ENCODE results near the gene ZNF776.
"Not testable (repeated sequence)": the region's sequence is repeated elsewhere in the genome, so short reads cannot be mapped to it uniquely, and the experiment has no call there.

Gene ZNF776

DNA sequence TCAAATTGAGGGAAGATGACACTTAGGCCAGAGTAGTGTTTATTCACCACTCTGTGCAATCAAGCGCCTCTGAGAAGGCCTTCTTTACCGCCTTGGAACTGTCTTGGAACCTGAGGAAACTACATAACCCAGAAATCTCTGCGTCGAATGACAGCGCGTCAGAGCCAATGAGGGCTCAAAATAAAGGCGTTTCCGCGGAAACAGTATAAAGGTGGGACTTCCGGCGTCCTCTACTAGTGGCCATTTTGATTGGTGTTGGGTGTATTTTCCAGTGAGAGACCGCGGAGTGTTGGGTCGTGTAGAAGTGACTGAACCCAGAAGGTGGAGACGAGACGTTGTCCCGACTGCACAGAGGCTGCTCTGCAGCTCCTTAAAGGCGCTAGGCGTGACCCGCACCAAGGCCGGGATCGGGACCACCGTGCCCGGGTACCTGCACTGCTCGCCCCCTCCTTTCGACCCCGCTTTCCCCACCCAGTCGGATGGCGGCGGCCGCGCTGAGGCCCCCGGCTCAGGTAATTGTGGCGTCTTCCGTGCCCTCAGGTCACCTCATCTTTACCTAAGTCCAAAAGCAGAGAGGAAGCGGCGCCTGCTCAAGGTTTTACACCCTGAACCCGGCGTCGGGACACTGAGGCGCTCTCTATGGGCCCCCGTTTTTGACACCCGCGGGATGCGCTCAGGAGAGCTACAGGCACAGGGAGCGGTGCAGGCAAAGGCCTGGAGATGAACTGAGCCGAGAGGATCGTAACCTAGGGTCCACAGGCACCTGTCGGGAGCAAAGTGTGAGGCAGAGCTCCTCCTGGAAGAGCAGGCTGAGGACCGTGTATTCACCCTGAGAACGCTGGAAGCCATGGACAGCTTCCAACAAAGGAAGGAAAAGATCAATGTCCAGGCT lies at the start of gene ZNF776:
Gene ZNF776 (plus strand): TSS at position 236 of the 892 bp plus-strand sequence. CDS start 244 bp downstream, at position 480.
- peak; percentile 61 for DNase-seq (ENCODE audit: low read depth)

DNA sequence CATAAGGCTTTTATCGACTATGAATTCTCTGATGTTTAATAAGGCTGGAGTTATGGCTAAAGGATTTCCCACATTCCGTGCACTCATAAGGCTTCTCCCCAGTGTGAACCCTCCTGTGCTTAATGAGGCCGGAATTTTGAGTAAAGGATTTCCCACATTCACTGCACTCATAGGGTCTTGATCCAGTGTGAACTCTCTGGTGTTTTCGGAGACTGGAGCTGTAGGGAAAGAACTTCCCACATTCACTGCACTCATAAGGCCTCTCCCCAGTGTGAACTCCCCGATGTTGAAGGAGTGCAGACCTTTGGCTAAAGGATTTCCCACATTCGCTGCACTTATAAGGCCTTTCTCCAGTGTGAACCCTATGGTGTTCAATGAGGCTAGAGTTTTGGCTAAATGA lies 45.0 kb upstream of the ZNF776 start:
- no peak for DNase-seq (ENCODE audit: low read depth)

DNA sequence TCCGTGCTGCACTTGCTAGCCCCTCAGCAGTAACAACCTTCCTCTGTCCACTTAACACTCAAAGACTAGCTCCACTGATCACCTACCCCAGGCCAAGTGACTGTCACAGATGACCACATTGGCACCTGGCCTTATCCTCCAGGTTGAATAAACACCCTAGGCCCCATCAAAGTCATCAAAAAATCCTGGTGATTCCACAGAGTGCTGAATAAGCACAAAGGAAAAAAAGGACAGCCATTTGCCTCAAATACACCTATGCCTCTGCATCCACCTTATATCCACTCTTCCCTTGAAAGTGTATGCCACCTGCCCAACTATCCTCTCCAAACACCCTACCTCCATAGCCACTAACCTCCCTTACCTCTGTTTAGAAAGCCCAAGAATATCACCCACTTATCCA lies 40.3 kb upstream of the ZNF776 start:
- DNase-seq (ENCODE audit: low read depth), result no peak

DNA sequence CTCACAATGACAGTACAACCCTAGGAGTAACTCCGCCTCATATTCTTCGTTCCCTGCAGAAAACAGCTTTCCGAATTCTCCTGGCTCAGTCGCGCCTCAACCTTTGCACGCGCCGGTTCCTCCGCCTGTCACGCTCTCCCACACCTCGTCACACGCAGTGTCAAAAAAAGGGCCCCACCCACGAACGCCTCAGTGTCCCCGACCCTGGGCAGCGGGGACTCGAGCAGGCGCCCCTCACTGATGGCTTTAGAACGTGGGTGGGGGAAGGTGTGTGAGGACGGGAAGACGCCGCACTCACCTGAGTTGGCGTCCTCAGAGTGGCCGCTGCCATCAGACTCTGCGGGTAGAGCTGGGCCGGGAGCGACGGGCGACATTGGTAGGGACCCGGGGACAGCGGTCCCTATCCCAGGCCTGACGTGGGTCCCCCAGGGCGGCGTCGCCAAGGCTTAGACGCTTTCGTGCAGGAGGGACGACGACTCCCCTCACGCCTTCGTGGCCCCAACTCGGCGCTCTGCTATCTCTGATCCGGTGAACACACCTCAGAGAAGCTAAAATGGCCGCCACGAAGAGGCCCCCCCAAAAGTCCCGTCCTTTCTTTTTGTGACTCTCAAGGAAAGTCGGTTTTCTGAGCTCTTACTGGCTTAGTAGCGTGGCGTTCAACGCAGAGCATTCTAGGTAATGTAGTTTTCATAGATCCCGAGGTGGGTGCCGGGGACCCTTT lies 37.8 kb upstream of the ZNF776 start, which contains the start of gene ZNF154:
Gene ZNF154 (minus strand): TSS at position 564 of the 721 bp plus-strand sequence. CDS start 233 bp downstream, at position 331.
- peak; percentile 4 for DNase-seq (ENCODE audit: low read depth)

DNA sequence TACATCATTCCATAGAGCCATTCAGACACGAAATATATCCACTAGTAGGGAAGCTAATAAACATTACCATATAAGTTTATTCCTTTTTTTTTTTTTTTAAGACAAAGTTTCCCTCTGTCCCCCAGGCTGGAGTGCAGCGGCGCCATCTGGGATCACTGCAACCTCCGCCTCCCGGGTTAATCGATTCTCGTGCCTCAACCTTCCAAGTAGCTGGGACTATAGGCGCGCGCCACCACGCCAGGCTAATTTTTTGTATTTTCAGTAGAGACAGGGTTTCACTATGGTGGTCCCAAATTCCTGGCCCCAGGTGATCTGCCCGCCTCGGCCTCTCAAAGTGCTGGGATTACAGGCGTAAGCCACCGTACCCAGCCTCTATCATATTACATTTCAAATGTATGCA lies 37.0 kb upstream of the ZNF776 start:
- DNase-seq (ENCODE audit: low read depth), result no peak

DNA sequence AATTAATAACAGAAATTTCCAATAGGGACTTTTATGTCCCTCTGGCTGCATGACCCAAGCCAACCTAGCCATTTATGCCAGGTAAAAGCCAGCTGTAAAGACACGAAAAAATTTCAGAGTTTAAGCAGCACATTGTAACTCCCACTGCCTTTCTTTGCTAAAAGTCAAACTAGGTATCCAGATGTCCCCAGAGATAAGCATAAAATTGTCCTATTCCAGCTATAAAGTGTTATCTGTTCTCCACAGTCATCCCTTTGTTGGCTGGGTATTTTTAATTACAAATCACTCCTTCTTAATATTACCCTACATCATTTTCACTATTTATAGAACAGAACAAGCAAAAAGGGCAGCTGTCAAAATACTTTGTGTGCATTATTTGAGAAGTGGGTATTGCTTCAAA lies 34.4 kb upstream of the ZNF776 start:
- no peak for DNase-seq (ENCODE audit: low read depth)

DNA sequence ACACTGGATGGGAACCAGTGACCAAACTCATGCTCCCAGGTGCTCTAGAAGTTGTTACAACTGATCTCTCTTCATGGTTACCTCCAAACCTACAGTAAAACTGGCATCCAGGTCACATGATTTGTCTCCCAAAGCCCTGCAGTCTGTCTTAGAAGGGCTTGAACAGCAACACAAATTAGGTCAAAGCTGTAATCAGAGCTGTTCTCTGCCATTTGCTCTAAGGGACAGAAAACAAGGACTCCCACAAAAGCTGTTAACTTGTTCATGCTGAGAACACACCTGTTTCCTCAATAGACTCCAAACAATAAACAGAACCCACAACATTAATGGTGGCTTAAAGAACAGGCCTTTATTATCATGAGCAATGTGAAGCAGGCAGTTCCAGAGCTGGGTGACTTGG lies 27.2 kb upstream of the ZNF776 start:
- no peak for DNase-seq (ENCODE audit: low read depth)

DNA sequence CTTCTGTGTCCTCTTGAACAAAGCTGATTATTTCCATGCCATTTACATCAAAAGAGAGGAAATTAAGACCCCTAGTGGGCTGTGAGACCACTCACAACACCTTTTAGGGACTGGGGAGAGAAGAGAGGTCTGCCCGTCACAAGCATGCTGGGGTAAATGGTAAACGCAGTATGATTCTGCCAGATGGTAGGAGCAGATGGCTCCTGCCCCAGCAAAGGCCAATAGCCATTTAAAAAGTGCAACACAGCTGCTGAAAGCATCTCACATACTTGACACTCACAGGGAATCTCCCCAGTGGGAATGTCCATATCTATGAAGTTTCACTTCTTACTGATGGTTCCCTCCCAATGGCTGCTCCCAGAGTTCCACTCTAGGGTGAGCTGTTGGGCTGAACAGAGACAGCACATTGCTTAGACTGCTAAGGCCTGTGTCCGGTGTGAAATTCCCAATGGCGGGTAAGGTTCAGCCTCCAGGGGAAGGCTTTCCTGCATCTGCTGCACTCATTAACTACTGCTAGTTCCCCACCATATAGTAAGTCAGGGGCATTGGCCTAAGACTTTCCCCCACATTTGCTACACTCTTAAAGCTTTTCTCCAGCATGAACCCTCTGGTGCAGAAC lies 26.6 kb upstream of the ZNF776 start:
- DNase-seq (ENCODE audit: low read depth), result no peak

DNA sequence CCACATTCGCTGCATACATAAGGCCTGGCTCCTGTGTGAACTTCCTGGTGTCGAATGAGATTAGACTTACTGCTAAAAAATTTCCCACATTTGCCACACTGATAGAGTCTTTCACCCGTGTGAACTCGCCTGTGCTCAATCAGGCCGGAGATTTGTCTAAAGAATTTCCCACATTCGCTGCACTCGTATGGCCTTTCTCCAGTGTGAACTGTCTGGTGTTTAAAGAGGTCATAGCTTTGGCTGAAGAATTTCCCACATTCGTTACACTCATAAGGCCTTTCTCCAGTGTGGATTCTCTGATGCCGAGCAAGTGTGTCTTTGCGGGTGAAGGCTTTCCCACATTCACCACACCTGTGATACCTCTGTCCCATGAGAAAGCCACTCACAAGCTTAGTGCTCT lies 25.7 kb upstream of the ZNF776 start:
- DNase-seq (ENCODE audit: low read depth), result no peak

DNA sequence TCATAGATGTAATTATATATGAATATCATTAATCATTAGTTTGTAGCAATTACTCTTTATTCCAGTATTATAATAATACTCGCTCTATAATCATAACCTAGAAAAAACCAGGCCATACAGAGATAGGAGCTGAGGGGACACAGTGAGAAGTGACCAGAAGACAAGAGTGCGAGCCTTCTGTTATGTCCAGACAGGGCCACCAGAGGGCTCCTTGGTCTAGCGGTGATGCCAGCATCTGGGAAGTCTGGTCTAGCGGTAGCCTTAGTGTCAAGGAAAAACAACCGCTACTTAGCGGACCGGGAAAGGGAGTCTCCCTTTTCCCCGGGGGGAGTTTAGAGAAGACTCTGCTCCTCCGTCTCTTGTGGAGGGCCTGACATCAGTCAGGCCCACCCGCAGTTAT lies 8.3 kb upstream of the ZNF776 start:
- DNase-seq (ENCODE audit: low read depth), result peak; percentile 11

DNA sequence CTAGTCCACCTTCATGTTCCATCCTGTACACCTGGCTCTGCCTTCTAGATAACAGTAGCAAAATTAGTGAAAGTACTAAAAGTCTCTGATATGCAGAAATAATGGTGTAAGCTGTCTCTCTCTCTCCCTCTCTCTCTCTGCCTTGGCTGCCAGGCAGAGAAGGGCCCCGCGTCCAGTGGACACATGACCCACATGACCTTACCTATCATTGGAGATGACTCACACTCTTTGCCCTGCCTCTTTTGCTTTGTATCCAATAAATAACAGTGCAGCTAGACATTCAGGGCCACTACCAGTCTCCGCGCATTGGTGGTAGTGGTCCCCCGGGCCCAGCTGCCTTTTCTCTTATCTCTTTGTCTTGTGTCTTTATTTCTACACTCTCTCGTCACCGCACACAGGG lies 7.8 kb upstream of the ZNF776 start:
- not testable (repeated sequence) for DNase-seq (ENCODE audit: low read depth)

DNA sequence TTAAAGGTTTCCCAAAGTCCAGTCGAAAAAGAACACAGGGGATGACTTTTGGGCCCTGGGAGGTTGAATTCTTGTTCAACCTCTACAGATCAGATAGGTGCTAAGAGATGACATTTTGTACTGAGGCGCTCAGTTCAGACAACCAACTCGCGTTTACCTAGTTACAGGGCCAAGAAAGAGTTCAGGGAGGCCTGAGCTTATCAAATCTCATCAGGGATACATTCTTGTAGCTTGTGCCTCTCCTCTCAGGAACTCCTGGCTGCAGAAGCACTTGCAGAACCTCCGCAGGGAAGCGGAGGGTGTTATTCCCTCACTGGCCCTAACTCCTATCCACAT lies 825 bp downstream of the ZNF776 start:
- no peak for DNase-seq (ENCODE audit: low read depth)

DNA sequence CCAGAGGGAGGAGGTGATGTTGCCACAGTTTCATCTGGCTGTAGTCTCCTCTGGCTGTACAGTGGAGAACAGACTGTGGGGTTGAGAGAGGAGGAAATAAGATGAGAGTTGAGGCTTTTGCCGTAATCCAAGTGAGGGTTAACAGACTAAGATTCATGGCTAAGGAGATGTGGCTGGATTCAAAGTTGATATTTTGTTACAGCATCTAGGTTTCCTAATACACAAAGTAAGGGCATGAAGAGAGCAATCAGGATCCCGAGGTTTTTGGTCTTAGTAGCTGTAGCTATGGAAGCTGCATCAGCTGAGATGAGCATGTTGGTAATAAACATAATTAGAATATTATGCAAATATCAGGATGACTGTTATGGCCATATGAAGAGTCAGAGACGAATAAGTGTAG lies 1.4 kb downstream of the ZNF776 start:
- no peak for DNase-seq (ENCODE audit: low read depth)

DNA sequence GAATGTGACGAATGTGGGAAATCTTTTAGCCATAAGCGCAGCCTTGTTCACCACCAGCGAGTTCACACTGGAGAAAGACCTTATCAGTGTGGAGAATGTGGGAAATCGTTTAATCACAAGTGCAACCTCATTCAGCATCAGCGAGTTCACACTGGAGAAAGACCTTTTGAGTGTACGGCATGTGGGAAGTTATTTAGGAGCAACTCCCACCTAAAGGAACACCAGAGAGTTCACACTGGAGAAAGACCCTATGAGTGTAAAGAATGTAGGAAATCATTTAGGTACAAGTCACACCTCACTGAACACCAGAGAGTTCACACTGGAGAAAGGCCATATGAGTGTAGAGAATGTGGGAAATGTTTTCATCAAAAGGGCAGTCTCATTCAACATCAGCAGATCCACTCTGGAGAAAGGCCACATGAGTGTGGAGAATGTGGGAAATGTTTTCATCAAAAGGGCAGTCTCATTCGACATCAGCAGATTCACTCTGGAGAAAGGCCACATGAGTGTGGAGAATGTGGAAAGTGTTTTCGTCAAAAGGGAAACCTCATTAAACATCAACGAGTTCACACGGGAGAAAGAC lies 7.6 kb downstream of the ZNF776 start:
- DNase-seq (ENCODE audit: low read depth), result no peak

DNA sequence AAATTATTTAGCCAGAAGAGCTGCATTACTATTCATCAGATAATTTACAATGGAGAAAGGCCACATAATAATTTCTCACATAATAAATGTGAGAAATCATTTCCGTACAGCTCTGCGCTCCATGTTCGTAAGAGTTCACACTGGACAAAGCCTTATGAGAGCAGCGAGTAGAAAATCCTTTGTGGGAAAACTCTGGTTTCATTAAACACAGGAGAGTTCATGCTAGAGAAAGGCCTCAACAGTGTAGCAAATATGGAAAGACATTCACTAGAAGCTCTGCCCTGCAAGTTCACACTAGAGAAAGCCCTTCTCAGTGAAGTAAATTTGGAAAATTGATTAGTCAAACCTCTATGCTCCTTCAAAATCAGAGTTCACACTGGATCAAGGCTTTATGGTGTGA lies 8.4 kb downstream of the ZNF776 start:
- DNase-seq (ENCODE audit: low read depth), result no peak

DNA sequence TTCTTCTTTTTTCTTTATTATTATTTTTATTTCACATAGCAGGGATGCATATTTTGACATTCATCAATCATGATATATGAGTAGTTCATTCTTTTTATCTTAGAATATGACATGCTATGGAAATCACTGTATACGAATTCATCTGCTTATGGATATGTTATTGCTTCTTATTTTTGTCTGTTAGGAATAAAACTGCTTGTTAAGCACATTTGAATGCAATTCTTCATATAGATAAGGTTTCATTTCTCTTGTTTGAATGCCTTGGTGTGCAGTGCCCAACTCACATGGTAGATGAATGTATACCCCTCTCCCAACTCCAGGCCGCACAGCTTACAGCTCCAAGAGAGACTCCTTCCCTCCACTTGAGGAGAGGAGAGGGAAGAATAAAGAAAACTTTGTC lies 11.3 kb downstream of the ZNF776 start:
- no peak for DNase-seq (ENCODE audit: low read depth)

DNA sequence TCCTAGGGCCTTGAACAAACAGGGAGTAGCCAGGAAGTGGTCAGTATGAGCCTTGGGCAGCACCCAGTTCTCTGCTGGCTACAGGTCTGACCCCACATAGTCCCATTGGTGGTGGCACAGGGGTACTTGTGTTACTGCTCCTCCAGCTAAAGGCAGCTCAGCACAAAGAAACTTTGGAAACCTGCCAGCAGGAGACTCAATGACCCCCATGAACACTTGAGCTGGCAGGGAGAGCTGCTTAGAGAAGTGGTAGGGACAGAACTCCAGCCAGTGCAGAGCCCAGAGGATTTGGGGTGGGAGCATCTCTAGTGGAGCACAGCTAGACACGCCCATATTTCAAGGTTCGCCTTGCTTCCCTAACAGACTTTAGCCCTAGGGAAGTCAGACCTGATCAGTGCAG lies 12.5 kb downstream of the ZNF776 start:
- DNase-seq (ENCODE audit: low read depth), result no peak

DNA sequence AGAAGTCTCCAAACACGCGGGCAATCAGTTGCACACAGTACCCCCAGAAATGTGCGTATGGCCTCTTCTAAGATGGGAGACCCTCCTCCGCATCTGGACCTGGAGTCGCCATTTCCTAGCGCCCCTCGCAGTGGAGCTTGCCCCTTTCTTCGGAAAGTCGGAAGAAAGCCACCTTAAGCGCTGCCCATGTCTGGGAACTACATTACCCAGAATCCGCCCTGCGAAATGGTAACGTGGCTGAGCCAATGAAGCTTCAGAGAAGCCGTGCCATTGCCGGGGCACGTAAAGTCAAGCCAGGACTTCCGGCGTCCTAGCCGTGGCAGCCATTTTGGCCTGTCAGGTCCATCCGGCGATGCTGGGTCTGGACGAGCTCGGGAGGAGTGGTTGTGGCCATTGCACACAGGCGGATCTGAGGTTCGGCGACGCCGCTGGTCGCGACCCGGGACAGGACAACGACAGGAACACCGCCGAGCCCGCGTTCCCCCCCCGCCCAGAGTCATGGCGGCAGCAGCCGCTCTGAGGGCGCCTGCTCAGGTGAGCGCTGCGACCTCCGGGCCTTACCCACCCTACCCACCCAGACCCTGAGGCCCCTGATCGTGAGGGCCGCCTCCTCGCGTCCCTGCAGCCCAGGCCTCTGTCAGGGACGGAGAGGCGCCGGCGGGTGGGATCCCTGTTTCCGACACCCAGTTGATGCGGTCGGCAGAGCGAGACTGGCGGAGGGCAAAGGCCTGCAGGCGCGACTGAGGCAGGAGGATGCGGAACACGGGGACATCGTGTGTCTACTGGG lies 22.9 kb downstream of the ZNF776 start, which contains the start of gene ZNF586:
Gene ZNF586 (plus strand): TSS at position 332 of the 787 bp plus-strand sequence. CDS start 167 bp downstream, at position 499.
- peak; percentile 76 for DNase-seq (ENCODE audit: low read depth)

DNA sequence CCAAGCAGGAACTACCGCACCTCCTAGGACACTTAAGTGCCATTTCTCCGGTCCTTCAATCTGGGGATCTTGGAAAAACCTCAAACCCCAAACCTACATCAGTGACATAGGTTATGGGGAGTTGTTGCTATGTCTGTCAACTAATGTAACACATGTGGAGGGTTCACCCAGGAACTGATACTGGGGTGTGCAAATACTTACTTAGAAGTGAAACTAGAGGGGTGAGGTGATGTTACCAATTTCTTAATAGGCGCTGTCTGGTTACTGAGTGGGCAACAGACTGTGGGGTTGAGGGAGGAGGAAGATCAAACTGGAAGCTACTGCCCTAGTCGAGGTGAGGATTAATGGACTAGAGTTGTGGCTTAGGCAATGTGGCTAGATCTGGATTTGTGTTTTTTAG lies 24.8 kb downstream of the ZNF776 start:
- DNase-seq (ENCODE audit: low read depth), result no peak

DNA sequence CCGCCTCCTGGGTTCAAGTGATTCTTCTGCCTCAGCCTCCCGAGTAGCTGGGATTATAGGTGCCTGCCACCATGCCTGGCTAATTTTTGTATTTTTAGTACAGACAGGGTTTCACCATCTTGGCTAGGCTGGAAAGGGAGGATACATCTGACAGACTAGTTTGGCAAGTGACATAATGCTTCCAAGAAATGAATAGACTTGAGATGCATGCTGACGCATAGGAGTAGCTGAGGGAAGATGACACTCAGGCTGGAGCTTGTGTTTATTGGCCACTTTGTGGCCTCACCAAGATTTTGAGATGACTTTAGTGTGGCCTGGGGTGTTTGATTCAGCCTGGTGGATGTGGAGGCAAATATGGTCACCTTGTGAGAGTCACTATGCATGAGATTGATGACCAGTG lies 26.9 kb downstream of the ZNF776 start:
- no peak for DNase-seq (ENCODE audit: low read depth)

DNA sequence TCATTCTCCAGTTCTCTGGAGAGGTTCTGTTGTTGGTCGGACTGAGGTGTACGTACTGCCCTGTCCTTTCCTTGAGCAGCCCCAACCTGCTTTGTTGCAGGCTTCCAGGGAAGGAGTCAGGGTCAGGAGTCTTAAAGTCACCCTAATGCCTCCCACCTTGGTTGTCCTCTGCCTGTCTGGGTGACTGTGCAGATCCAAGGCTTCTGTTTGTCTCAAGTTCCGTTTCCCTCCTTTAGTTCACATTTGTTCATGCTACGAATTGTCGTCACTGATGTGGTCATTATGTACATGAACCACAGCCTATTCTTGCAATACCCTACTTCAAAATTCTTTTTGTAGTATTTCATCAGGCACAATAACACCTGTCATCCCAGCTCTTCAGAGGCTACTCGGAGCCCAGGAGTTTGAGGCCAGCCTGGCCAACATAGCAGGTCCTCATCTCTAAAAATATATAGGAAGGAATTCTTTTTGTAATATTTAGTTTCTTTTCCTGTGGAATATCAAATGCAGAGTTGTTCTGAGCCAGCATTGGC lies 30.2 kb downstream of the ZNF776 start:
- no peak for DNase-seq (ENCODE audit: low read depth)
